ENCODE data around the gene ZFAND2B. TPM values are rescaled to one million over a fixed set of nuclear protein-coding genes. Genes with fewer than 3 reads are reported as not detected.

ZFAND2B gene
- total RNA-seq, 1 experiment from 2014 or later: 31.4 TPM

- H3K4me3 ChIP-seq (replicated peaks in 1 of 2; ENCODE audit: low read depth in 1 of 2, low read length in 2 of 2): no peak overlapping the region
- no peak overlapping the region for H2AFZ ChIP-seq (ENCODE audit: low read depth, low read length, poor library complexity, severe bottlenecking)
- no peak for DNase-seq (ENCODE audit: low read depth, low spot score)
- ChIA-PET POLR2A (no interaction called here), CTCF (no interaction called here), RAD21 (ENCODE audit: low non-redundant PET in 1 of 2, low total read pairs in 2 of 2, uncharacterized antibody in 2 of 2, unreplicated experiment in 2 of 2) (no interaction called here)
- peaks cover 0 to 9% of the 10 kb centered on the region in 2 experiments; a peak in 2 of 4 replicates for H3K9me3 ChIP-seq (ENCODE audit: control insufficient read depth in 1 of 2, insufficient read depth in 1 of 2, low read depth in 1 of 2, low read length in 2 of 2)
- peaks cover 10 to 13% of the 10 kb centered on the region in 2 experiments; a peak in 3 of 4 replicates for H3K36me3 ChIP-seq (ENCODE audit: control insufficient read depth in 1 of 2, insufficient read depth in 2 of 2, low read length in 2 of 2)
- no peaks in the 10 kb centered on the region for H3K9me2 ChIP-seq (ENCODE audit: insufficient read depth)
- BruUV-seq (replicated peaks): no TSS peak
- no peaks in the 10 kb centered on the region for H3K27me3 ChIP-seq (ENCODE audit: insufficient read depth, low read length)
- intact Hi-C loops (cut with micrococcal nuclease): no loop called here
- H3K4me2 ChIP-seq (ENCODE audit: low read length): no peak overlapping the region
- no peak overlapping the region for H3K9ac ChIP-seq (ENCODE audit: low read length)
- H3K27ac ChIP-seq (ENCODE audit: low read depth, low read length): no peak overlapping the region
- H4K20me1 ChIP-seq (ENCODE audit: insufficient read depth): no peaks in the 10 kb centered on the region
- no peaks in the 10 kb centered on the region for H3K79me2 ChIP-seq (ENCODE audit: insufficient read depth, low read length)
- H3K4me1 ChIP-seq (ENCODE audit: control insufficient read depth in 1 of 2, insufficient read depth in 2 of 2, low read length in 2 of 2): peaks cover 11 to 17% of the 10 kb centered on the region in 2 experiments
- no peak for ATAC-seq
- no peak for TF ChIP-seq POLR2A (IDR thresholded peaks at IDR 0.05; ENCODE audit: borderline replicate concordance, extremely low read depth, insufficient read depth, insufficient read length)
- no peak for TF ChIP-seq ATF3 (IDR thresholded peaks at IDR 0.05)
- TF ChIP-seq EZH2phosphoT487 (IDR thresholded peaks at IDR 0.05; ENCODE audit: borderline replicate concordance): no peak
- TF ChIP-seq SRF (IDR thresholded peaks at IDR 0.05; ENCODE audit: low read depth): no peak
- TF ChIP-seq TCF7L2 (IDR thresholded peaks at IDR 0.05; ENCODE audit: borderline replicate concordance, extremely low read depth, insufficient read depth, insufficient read length): no peak
- no peak for TF ChIP-seq JUND (IDR thresholded peaks at IDR 0.05)
- no peak for TF ChIP-seq EZH2 (IDR thresholded peaks at IDR 0.05)
- no peak for TF ChIP-seq EGR1 (IDR thresholded peaks at IDR 0.05; ENCODE audit: low read depth)
- TF ChIP-seq CEBPB (IDR thresholded peaks at IDR 0.05; ENCODE audit: low read depth): no peak
- TF ChIP-seq ZFX (IDR thresholded peaks at IDR 0.05): no peak
- no peak for TF ChIP-seq YY1 (IDR thresholded peaks at IDR 0.05; ENCODE audit: extremely low read depth, insufficient replicate concordance, low read depth, low read length)
- TF ChIP-seq RAD21 (IDR thresholded peaks at IDR 0.05; ENCODE audit: low read depth): no peak
- TF ChIP-seq REST (IDR thresholded peaks at IDR 0.05; ENCODE audit: low read depth): no peak
Observed at GRCh38 chr2:219205165-219205538, 1.4 kb upstream of the ZFAND2B start.
